ENCODE results near the gene DGCR6. TPM values are rescaled to one million over a fixed set of nuclear protein-coding genes. Genes with fewer than 3 reads are reported as not detected.
"Not testable (repeated sequence)": the region's sequence is repeated elsewhere in the genome, so short reads cannot be mapped to it uniquely, and the experiment has no call there.

Gene DGCR6
- 3.4 and 7.9 TPM in 2 replicates for total RNA-seq

DNA sequence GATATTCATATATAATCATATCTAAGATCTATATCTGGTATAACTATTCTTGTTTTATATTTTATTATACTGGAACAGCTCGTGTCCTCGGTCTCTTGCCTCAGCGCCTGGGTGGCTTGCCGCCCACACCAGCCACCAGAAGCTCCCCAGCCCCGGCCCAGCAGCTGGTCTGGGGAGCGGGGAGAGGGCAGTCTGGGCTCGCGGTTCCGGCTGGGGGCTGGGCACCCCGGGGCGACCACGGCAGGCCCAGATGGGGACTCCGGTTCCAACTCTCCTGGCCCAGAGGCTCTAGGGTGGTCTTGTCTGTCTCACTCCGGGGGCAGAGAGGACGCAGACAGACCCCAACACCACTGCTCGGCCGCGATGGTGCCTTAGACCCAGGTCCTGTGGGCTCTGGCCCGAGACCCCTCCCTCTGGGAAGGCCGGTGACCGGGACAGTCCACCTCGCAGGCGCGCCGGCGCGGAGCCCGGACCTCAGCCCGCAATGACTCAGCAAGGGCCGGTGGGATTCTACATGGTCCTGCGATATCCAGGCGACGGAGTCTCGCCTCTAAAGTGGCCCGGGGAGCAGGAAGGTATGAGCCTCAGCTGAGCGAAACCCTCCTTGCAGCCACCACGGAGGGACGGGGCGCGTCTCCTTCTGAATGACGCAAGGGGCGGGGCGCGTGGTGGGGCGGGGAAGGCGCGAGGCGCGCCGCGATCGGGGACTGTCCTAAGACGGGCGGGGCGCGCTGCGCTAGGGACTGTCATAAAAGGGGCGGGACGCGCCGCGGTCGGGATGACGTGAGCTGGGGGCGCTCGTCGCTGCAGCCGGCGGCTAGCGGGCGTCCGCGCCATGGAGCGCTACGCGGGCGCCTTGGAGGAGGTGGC is at the start of gene DGCR6:
DGCR6 (plus strand) TSS at position 781 of the 870 bp plus-strand sequence; CDS start at position 836, 55 bp downstream.
- no peak for DNase-seq (ENCODE audit: low read depth)
- no peaks in the 10 kb centered on the region for H3K36me3 ChIP-seq (ENCODE audit: control insufficient read depth, insufficient read depth, low read length)
- TF ChIP-seq, protein P1, sequence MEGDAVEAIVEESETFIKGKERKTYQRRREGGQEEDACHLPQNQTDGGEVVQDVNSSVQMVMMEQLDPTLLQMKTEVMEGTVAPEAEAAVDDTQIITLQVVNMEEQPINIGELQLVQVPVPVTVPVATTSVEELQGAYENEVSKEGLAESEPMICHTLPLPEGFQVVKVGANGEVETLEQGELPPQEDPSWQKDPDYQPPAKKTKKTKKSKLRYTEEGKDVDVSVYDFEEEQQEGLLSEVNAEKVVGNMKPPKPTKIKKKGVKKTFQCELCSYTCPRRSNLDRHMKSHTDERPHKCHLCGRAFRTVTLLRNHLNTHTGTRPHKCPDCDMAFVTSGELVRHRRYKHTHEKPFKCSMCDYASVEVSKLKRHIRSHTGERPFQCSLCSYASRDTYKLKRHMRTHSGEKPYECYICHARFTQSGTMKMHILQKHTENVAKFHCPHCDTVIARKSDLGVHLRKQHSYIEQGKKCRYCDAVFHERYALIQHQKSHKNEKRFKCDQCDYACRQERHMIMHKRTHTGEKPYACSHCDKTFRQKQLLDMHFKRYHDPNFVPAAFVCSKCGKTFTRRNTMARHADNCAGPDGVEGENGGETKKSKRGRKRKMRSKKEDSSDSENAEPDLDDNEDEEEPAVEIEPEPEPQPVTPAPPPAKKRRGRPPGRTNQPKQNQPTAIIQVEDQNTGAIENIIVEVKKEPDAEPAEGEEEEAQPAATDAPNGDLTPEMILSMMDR (IDR thresholded peaks at IDR 0.05; ENCODE audit: insufficient read depth, low read length, poor library complexity, severe bottlenecking), result no peak
- no peaks in the 10 kb centered on the region for H3K27me3 ChIP-seq (ENCODE audit: control insufficient read depth, insufficient read depth, low read length)
- H3K4me3 ChIP-seq (ENCODE audit: low read depth, low read length), result no peak within 1 kb of the TSS

DNA sequence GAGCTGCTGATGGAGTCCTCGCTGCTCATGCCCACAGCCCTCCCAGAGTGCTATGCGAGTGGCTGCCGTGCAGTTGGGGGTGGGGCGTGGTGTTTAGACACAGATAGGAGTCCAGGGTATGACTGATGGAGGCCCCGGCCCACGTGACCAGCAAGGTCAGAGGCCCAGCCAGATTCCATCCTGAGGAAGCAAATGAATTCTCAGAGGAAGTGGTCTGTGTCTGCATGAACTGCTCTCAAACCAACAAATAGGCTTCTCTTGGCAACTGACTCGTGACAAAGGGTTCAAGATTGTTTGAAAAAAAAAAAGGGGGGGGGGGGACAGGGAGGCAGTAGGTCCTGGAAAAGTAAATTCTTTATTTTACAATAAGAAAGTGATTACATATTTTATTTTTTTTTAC is 46.8 kb upstream of the DGCR6 start:
- not testable (repeated sequence) for H3K4me3 ChIP-seq (ENCODE audit: low read depth, low read length); H3K27me3 ChIP-seq (ENCODE audit: control insufficient read depth, insufficient read depth, low read length); DNase-seq (ENCODE audit: low read depth); H3K36me3 ChIP-seq (ENCODE audit: control insufficient read depth, insufficient read depth, low read length)

DNA sequence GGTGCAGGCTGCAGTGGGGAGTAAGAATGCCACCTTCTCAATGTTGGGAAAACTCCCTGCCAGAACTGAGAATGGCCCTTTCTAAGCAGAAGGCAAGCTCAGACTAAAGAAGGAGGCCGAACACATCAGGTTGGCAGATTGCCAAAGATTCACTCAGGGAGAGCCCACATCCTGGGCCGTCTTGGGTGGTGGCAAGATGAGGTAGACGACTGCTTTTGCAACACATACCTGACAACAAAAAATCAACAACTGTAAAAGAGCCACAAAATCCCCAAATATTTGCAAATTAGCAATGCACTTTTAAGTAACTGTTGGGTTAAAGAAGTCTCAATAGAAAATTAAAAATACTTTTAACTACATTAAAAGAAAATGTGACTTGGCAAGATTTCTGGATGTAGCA is 24.9 kb upstream of the DGCR6 start:
- DNase-seq (ENCODE audit: low read depth); H3K36me3 ChIP-seq (ENCODE audit: control insufficient read depth, insufficient read depth, low read length); H3K4me3 ChIP-seq (ENCODE audit: low read depth, low read length); H3K27me3 ChIP-seq (ENCODE audit: control insufficient read depth, insufficient read depth, low read length): not testable (repeated sequence)

DNA sequence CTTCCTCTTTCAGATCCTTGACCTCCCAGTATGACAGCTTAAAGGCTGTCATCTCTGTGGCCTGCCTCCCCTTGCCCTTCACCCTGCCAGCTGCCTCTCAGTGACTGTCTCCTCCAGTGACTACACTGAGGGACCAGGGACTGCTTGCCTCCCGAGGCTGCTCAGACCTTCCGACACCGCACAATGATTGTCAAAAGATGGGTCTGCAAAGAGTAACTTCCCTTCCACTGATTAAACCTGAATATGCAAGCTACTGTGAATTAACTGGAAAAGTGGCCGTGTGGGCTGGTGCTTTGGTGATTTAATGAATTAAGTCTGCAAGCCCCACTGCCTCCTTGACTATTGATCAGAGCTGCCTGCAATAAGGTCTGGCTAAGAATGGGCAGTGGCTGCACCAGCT is 21.7 kb upstream of the DGCR6 start:
- not testable (repeated sequence) for H3K27me3 ChIP-seq (ENCODE audit: control insufficient read depth, insufficient read depth, low read length); DNase-seq (ENCODE audit: low read depth); H3K36me3 ChIP-seq (ENCODE audit: control insufficient read depth, insufficient read depth, low read length); H3K4me3 ChIP-seq (ENCODE audit: low read depth, low read length)

DNA sequence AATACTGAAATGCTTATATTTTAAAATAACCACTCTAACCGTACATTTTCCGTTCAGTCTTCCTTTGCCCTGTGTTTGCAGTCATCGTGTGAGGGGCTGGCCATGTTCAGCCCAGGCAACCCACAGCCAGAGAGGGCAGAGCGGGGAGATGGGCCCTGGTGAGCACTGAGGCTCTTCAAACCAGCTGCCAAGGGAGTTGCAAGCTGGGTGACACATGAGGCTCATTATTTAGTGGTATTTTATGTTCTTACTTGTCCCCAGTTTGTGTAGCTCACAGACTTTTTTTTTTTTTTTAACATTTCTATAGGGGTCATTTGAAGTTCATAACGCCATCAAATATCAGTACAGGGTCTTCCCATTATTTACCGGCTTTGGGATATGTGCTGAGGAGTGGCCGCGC is 18.0 kb upstream of the DGCR6 start:
- TF ChIP-seq, protein P1 (IDR thresholded peaks at IDR 0.05; ENCODE audit: insufficient read depth, low read length, poor library complexity, severe bottlenecking), result no peak
- DNase-seq (ENCODE audit: low read depth), result no peak
- Histone ChIP-seq H3K36me3 (ENCODE audit: control insufficient read depth, insufficient read depth, low read length) (no peaks in the 10 kb centered on the region), H3K4me3 (ENCODE audit: low read depth, low read length) (no peak overlapping the region), H3K27me3 (ENCODE audit: control insufficient read depth, insufficient read depth, low read length) (no peaks in the 10 kb centered on the region)

DNA sequence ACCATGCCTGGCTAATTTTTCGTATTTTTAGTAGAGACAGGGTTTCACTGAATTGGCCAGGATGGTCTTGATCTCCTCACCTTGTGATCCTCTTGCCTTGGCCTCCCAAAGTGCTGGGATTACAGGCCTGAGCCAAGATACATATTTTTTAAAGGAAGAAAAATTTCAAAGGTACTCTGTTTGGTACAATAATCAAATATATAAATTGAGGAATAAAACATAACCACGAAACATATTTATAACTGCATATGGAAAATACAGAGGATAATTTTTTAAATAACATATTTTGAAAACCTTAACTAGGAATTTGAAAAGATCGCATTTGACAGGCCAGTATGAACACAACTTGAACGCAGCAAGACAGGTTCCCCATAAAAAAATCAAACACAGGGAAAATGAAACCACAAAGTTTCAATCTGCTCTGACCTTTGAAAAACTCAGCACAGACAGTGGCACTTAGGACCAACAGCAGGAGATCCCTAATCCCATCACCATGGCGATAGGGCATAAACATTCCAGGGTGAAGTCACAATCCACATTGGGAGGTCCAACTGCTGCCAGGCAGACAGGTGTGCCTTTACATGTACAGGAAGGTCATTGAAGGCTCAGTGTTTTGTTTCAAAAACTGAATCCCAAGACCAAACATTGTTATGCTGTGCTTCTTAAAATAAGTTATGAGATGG is 15.5 kb upstream of the DGCR6 start:
- not testable (repeated sequence) for DNase-seq (ENCODE audit: low read depth); H3K36me3 ChIP-seq (ENCODE audit: control insufficient read depth, insufficient read depth, low read length); H3K27me3 ChIP-seq (ENCODE audit: control insufficient read depth, insufficient read depth, low read length); H3K4me3 ChIP-seq (ENCODE audit: low read depth, low read length)

DNA sequence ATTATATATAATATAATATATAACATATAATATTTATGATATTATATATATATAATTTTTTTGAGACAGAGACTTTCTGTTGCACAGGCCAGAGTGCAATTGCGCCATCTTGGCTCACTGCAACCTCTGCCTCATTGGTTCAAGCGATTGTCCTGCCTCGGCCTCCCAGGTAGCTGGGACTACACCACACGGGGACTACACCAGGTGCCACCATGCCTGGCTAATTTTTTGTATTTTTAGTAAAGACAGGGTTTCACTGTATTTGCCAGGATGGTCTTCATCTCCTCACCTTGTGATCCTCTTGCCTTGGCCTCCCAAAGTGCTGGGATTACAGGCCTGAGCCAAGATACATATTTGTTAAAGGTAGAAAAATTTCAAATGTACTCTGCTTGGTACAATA is 12.3 kb upstream of the DGCR6 start:
- DNase-seq (ENCODE audit: low read depth); H3K4me3 ChIP-seq (ENCODE audit: low read depth, low read length); H3K27me3 ChIP-seq (ENCODE audit: control insufficient read depth, insufficient read depth, low read length); H3K36me3 ChIP-seq (ENCODE audit: control insufficient read depth, insufficient read depth, low read length): not testable (repeated sequence)

DNA sequence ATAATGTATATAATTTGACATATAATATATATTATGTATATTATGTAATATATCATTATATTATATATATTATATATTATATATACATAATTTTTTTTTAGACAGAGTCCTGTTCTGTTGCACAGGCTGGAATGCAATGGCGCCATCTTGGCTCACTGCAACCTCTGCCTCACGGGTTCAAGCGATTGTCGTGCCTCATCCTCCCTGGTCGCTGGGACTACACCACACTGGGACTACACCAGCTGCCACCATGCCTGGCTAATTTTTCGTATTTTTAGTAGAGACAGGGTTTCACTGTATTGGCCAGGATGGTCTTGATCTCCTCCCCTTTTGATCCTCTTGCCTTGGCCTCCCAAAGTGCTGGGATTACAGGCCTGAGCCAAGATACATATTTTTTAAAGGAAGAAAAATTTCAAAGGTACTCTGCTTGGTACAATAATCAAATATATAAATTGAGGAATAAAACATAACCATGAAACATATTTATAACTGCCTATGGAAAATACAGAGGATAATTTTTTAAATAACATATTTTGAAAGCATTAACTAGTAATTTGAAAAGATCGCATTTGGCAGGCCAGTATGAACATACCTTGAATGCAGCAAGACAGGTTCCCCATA is 10.0 kb upstream of the DGCR6 start:
- not testable (repeated sequence) for H3K4me3 ChIP-seq (ENCODE audit: low read depth, low read length); DNase-seq (ENCODE audit: low read depth); H3K36me3 ChIP-seq (ENCODE audit: control insufficient read depth, insufficient read depth, low read length); H3K27me3 ChIP-seq (ENCODE audit: control insufficient read depth, insufficient read depth, low read length)

DNA sequence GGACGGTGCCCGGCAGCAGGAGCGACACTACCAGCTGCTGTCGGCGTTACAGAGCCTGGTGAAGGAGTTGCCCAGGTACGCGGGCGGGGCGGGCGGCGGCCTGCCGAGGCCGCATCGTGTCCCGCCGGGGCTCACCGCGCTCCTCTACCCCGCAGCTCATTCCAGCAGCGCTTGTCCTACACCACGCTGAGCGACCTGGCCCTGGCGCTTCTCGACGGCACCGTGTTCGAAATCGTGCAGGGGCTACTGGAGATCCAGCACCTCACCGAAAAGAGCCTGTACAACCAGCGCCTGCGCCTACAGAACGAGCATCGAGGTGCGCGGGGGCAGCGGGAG is 258 bp downstream of the DGCR6 start:
- not testable (repeated sequence) for DNase-seq (ENCODE audit: low read depth); H3K36me3 ChIP-seq (ENCODE audit: control insufficient read depth, insufficient read depth, low read length); H3K27me3 ChIP-seq (ENCODE audit: control insufficient read depth, insufficient read depth, low read length); H3K4me3 ChIP-seq (ENCODE audit: low read depth, low read length)

All from kidney epithelial cell (primary cell).